VCaP (cell line): ENCODE results near the gene GSTA1.
"Not testable (repeated sequence)": the region's sequence is repeated elsewhere in the genome, so short reads cannot be mapped to it uniquely, and the experiment has no call there.

Experiments
- H3K27ac ChIP-seq: fragments of 450-650 bp; 2 replicates; pipeline ENCODE4 v1.5.1; 2017
- TF ChIP-seq, protein P1 (sequence below): fragments of 450-650 bp; conservative IDR thresholded peaks from 2 replicates; pipeline ENCODE4 v1.5.1; 2017; ENCODE audit warnings: mild to moderate bottlenecking, moderate library complexity

GSTA1 gene

DNA sequence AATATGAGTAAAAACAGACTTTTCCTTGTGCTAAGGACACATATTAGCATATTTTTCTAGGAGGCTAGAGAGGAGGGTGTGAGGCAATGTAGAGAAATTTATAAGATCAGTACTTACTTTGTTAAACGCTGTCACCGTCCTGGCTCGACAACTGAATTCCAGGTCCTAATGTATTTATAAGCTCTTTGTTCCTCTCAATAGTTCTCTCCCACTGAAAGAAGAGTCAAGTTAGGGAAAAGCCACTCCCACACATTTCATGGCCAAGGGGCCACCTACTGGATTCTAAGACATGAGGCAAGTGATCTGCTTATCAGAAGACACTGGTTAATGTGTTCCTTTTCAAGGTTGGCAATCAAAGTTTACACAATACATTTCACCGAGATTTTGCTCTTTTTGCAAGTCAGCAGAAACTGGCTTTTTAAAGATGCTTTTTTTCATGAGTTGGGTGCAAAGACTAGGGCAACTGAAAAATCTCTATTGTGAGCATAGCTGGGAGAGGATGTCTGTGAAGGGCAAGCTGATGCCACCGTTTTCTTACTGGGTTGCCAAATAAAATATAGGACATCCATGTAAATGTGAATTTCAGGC lies at the start of gene GSTA1:
Gene GSTA1 (minus strand): TSS at position 149 of the 588 bp plus-strand sequence. CDS start 4,549 bp downstream, outside the sequence.
- not testable (repeated sequence) for H3K27ac ChIP-seq

DNA sequence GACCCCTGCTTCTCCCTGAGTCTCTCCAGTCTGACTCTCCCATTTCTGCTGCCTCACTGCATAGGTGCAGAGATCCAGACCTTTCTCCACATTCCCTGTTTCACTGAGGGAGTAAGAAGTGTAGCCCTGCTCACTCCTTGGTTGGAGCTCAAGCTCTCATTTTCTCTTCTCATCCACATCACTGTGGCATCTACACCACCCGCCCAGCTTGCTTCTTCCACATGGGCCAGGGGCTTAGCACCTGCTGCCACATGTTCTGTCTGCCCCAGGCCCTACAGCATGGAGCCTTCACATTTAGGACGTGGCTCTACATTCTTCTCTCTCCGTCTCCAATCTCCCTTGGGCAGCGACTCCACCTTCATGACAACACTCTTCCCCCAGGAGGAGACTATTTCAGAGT lies 45.5 kb upstream of the GSTA1 start:
- no peak overlapping the region for H3K27ac ChIP-seq
- TF ChIP-seq, protein P1, sequence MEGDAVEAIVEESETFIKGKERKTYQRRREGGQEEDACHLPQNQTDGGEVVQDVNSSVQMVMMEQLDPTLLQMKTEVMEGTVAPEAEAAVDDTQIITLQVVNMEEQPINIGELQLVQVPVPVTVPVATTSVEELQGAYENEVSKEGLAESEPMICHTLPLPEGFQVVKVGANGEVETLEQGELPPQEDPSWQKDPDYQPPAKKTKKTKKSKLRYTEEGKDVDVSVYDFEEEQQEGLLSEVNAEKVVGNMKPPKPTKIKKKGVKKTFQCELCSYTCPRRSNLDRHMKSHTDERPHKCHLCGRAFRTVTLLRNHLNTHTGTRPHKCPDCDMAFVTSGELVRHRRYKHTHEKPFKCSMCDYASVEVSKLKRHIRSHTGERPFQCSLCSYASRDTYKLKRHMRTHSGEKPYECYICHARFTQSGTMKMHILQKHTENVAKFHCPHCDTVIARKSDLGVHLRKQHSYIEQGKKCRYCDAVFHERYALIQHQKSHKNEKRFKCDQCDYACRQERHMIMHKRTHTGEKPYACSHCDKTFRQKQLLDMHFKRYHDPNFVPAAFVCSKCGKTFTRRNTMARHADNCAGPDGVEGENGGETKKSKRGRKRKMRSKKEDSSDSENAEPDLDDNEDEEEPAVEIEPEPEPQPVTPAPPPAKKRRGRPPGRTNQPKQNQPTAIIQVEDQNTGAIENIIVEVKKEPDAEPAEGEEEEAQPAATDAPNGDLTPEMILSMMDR: no peak

DNA sequence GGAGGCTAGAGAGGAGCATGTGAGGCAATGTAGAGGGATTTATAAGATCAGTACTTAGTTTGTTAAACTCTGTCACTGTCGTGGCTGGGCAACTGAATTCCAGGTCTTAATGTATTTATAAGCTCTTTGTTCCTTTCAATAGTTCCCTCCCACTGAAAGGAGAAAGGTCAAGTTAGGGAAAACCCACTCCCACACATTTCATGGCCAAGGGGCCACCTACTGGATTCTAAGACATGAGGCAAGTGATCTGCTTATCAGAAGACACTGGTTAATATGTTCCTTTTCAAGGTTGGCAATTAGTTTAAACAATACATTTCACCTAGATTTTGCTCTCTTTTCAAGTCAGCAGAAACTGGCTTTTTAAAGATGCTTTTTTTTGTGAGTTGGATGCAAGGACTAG lies 42.4 kb upstream of the GSTA1 start:
- TF ChIP-seq, protein P1: no peak

DNA sequence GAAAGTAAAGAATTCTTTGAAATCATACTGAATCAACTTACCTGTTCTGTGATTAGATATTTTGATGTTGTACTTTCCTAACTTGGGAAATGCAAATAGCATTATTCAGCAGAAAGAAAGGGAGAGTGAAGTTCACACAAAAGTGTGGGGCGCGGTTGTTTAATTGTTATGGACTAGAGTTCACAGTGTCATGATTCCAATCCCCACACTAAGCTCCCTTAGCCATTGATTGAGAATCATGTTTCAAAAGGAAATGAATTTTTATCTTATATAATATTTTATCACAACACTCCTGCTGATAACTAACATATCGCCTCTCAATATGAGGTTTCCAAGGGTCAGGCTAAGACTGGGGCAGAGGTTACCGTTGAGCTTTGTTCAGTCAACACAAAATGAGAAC lies 40.0 kb upstream of the GSTA1 start:
- H3K27ac ChIP-seq: no peak overlapping the region
- TF ChIP-seq, protein P1: no peak

More for the DNA sequence above, 42.4 kb upstream of the GSTA1 start:
- no peak overlapping the region for H3K27ac ChIP-seq

DNA sequence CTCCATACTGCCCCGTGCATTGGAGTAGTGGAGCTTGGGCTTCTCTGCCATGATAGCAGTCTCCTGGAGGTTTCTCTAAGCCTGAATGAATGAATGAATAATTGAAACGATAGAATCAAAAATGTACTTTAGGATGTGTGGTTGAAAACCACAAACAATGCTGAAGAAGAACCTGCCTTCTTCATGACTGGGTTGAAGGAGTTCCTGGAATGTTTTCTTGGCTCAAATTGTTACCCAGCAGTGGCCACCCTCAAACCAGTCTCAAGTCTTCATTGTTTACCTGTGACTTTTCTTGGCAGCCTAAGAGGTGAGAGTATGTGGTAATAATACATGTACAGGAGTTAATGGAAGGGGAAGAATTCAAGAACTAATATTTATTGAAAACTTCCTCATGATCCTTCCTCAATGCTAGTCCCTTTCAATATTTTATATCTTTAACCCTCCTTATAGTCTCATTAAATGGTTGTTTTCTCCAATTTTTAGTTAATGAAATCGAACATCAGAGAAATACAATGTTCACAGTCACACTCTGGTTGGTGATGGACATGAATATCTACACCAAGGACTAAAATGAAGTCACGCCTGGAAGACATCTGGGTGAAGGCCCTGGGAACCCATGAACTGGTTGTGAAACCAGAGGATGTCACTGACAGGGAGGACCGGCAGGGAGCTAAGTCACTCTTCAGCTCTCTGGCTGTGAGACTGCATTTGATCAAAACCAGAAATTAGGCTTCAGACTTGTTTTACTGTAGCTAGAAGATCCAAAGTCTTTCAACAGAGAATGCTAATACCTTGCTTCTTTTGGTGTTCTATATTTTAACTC lies 37.4 kb upstream of the GSTA1 start, which contains the start of gene GSTA5:
Gene GSTA5 (minus strand): TSS at position 51 of the 823 bp plus-strand sequence.
- TF ChIP-seq, protein P1: no peak
- H3K27ac ChIP-seq: no peak within 1 kb of the TSS

DNA sequence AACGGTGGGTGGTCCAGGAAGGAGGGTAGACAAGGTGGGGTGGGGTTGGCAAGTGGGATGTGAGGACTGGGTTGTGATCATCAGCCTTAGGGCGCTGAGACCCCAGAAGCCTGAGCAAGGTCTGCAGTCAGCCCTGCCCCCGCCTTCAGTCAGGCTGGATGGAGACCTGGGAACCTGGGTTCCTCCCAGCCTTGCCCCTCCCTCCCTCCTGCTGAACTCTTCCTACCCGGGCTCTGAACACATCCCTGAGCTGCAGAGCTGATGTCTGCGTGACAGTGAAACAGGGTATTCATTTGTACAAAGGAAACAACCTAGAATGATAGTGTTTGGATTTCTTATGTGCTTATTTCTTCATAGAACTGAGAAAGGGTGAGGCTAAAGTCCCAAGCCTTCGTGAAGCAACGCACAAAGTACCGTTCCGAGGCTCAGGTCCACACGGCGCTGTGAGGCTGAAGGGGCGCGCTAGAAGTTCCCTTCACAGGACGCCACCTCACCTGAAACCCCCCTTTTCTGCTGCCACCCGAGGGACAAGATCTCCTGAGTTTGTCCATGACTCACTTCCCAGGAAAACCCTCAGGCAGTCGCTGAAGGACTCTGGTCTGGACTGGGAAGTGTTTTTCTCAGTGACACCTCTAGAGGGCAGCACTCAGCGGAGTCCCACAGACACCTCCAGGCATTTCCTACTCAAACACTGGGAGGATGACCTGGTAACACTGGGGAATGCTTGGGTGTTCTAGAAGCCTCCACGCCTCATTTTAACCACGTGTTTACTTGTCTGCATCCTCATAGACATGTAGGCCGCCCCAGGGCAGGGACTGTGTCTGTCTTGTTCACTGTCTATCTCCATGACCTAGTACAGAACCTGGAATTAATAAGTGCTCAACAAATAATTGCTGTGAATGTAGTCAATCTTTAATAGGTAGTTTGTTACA lies 35.8 kb upstream of the GSTA1 start:
- TF ChIP-seq, protein P1: peak; percentile 71
- H3K27ac ChIP-seq: no peak overlapping the region

DNA sequence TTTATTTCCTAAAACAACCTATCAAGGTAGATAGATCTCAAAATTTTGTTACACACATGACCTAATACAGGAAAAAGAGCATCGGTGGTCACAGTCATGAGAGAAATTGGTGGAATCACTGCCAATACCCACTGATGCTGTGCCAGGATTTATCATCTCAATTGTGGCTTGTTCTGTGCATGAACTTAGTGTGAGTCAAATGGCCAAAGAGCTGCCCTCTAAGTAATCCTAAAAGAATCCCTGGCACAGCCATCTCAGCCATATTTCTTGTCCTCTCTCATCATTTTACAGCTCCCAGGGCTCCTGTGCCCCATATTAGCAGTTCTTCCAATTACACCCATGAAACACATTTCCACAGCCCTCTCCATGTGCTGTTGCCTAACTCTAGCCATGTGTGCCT lies 30.9 kb upstream of the GSTA1 start:
- no peak overlapping the region for H3K27ac ChIP-seq
- TF ChIP-seq, protein P1: no peak

DNA sequence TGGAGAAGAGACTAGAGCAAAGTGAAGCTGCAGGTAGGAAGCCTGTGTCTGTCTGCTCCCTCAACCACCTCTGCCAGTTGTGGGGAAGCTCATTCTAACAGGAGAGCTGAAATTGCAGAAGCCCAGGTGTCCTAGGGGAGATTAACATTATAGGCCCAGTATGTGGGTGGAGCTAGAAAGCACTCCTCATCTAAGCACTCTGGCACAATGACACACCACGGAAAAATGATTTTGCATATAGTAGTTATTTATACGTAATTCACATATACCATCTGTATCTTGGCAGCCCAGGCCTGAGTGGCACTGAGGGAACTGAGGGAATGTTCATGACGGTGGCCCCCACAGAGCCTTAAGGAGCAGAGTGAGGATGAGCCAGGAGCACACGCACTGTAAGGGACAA lies 27.3 kb upstream of the GSTA1 start:
- not testable (repeated sequence) for H3K27ac ChIP-seq
